OCI-LY3 (cell line): Measurements from ENCODE around the gene AQP5.

Experiments
- CTCF ChIP-seq: fragments of 200-600, 300-600 bp; sonication (generic); IDR thresholded peaks from 2 replicates; pipeline ENCODE4 v1.5.1; 2014; ENCODE audit warnings: antibody characterized with exemption, low read length, low read depth
- EZH2phosphoT487 ChIP-seq: fragments of 200-600 bp; shearing (Covaris generic); IDR thresholded peaks from 2 replicates; pipeline ENCODE4 v1.6.1; 2018; ENCODE audit warnings: antibody characterized with exemption, mixed run types, low read depth

- TF ChIP-seq CTCF (no peak), EZH2phosphoT487 (no peak)
Observed at GRCh38 chr12:49917788-49918173, 43.9 kb upstream of the AQP5 start.
